Fibroblast of lung (primary cell): ENCODE data around the gene TAF1C.

Experiments
- CTCF ChIP-seq, 2 donors: IDR thresholded peaks in 1 of 2; conservative IDR thresholded peaks in 1 of 2; 1 replicate in 1 of 2; 2 replicates in 1 of 2; pipeline ENCODE4 v1.5.1; 2011 to 2012; ENCODE audit warnings: low read length in 2 of 2, control low read depth in 1 of 2, inconsistent platforms in 1 of 2, low read depth in 1 of 2, mild to moderate bottlenecking in 1 of 2
- EZH2 ChIP-seq: IDR thresholded peaks from 2 replicates; pipeline ENCODE4 v1.5.1; 2012; ENCODE audit warnings: low read length, control low read depth, mild to moderate bottlenecking; ENCODE audit errors: missing control alignments

DNA sequence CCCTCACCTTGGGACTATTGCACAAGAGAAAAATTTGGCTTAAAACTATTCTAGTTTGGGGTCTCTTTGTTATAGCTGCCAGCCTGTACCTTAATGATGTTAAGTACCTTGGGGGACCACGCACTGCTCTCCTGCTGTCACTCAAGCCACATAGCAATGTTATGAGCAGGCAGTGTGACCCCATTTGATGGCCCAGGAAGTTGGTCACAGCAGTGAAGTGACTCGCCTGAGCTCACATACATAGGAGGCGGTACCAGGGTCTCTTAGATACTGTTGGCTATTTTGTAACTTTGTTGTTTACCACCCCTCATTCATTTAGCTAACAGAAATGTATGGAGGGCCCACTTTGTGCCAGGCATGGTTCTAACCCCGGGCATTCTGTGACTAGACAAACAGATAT is 36.6 kb upstream of the TAF1C start:
- TF ChIP-seq CTCF (conservative IDR thresholded peaks at IDR 0.05 in 1 of 2, IDR thresholded peaks at IDR 0.05 in 1 of 2; ENCODE audit: low read depth in 1 of 2, low read length in 2 of 2) (no peak), EZH2 (no peak)
